Natural killer cell treated with Interleukin-12 subunit alpha and Interleukin-12 subunit beta and Interleukin-15 and Interleukin-18, amount 100 ng/mL, for 72 hours (primary cell): ENCODE data around the gene SYT7. TPM values are rescaled to one million over a fixed set of nuclear protein-coding genes. Genes with fewer than 3 reads are reported as not detected.

ENCODE experiments used
- ATAC-seq, 2 donors: fragments of 150-1000 bp; cut with Tn5 transposase in 1 of 2; sonication (Bioruptor Pico), chemical (Tn5 transposase) in 1 of 2; 2 replicates each; pipeline ENCODE4 v1.10.0; 2021
- DNase-seq: peaks from one replicate; pipeline ENCODE4 v3.0.0; 2022; ENCODE audit warnings: low spot score
- H3K27ac Mint-ChIP-seq, 2 donors: 1 replicate in 1 of 2; 2 replicates in 1 of 2; pipeline ENCODE4 v1.8.0; 2022; ENCODE audit warnings: mixed read lengths in 2 of 2, mild to moderate bottlenecking in 1 of 2, moderate library complexity in 1 of 2
- H3K27me3 Mint-ChIP-seq, 2 donors: 1 replicate in 1 of 2; 2 replicates in 1 of 2; pipeline ENCODE4 v1.8.0; 2022; ENCODE audit warnings: mixed read lengths in 2 of 2
- H3K36me3 Mint-ChIP-seq: one replicate; pipeline ENCODE4 v1.8.0; 2022; ENCODE audit warnings: mixed read lengths
- H3K4me1 Mint-ChIP-seq, 2 donors: 1 replicate in 1 of 2; 2 replicates in 1 of 2; pipeline ENCODE4 v1.8.0; 2022; ENCODE audit warnings: low read depth in 2 of 2, mixed read lengths in 2 of 2, mild to moderate bottlenecking in 1 of 2
- H3K4me3 Mint-ChIP-seq: one replicate; pipeline ENCODE4 v1.8.0; 2022; ENCODE audit warnings: mixed read lengths
- H3K9me3 Mint-ChIP-seq: 2 replicates; pipeline ENCODE4 v1.8.0; 2022; ENCODE audit warnings: mixed read lengths
- total RNA-seq, 2 donors: library from RNA; stranded (reverse); gene quantifications; one replicate each; pipeline ENCODE4 v1.2.3, GENCODE V29; 2022

The SYT7 gene
- total RNA-seq, 2 donors from 2014 or later = not detected

DNA sequence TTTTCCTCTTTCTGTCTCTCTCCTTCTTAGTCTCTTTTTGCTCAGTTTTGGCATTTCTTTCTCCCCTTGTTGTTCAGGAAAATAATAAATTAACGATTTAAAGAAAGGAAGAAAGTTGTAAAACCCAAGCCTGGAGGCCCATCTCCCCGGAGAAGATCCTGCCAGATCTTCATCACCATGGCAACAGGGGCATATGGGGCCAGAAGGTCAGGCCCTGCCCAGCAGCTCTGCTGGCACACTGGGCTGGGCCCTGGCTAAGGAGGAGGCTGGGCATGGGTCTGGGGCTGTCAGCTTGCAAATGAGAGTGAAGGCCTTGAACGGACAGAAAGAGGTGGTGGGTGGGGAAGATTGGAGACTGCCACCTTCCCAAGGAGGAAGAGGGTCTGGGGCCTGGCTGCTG is 69.5 kb downstream of the SYT7 start:
- Mint-ChIP-seq H3K4me3 (no peak overlapping the region), H3K27ac (no peak overlapping the region), H3K9me3 (no peaks in the 10 kb centered on the region), H3K36me3 (no peaks in the 10 kb centered on the region), H3K4me1 (peaks cover 4 to 5% of the 10 kb centered on the region in 2 donors), H3K27me3 (peaks cover 20 to 26% of the 10 kb centered on the region in 2 donors)
- DNase-seq (no peak), ATAC-seq (no peak)

GRCh38 chr11:61510974-61511373 is 69.9 kb downstream of the SYT7 start:
- Mint-ChIP-seq H3K4me3 (no peak overlapping the region), H3K27me3 (peaks cover 20 to 28% of the 10 kb centered on the region in 2 donors), H3K4me1 (peaks cover 4 to 5% of the 10 kb centered on the region in 2 donors), H3K9me3 (no peaks in the 10 kb centered on the region), H3K27ac (no peak overlapping the region), H3K36me3 (no peaks in the 10 kb centered on the region)
- no peak for ATAC-seq
- no peak for DNase-seq

- Mint-ChIP-seq H3K9me3 (no peaks in the 10 kb centered on the region), H3K4me3 (no peak overlapping the region), H3K27me3 (peaks cover 20 to 28% of the 10 kb centered on the region in 2 donors), H3K36me3 (no peaks in the 10 kb centered on the region), H3K27ac (no peak overlapping the region), H3K4me1 (peaks cover 4 to 5% of the 10 kb centered on the region in 2 donors)
- ATAC-seq = no peak
- no peak for DNase-seq
These were observed 70.5 kb downstream of the SYT7 start for GRCh38 chr11:61510166-61510919.

DNA sequence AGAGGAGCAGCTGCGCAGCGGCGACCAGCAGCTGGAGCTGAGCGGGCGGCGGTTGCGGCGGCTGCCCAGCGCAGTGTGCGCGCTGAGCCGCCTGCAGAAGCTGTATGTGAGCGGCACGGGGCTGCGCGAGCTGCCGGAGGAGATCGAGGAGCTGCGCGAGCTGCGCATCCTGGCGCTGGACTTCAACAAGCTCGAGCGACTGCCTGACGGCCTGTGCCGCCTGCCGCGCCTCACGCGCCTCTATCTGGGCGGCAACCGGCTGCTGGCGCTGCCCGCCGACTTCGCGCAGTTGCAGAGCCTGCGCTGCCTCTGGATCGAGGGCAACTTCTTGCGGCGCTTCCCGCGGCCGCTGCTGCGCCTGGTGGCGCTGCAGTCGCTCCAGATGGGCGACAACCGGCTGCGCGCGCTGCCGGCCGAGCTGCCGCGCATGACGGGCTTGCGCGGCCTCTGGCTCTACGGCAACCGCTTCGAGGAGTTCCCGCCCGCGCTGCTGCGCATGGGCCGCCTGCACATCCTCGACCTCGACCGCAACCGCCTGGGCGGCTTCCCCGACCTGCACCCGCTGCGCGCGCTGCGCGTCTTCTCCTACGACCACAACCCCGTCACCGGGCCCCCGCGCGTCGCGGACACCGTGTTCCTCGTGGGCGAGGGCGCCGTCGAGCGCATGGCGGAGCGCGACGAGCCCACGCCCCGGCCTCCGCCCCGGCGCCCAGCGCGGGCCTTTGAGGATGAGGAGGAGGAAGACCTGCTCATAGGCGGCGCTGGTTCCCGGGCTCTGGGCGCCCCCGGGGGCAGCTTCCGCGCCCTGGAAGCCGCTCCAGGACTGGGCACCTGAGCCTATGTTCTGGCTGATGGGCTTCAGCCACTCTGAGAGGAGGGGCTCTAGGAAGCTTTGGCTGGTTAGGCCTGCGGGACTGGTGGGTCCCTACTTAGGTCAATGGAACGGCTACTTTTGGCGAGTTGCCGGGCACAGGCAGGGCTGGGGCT is 71.5 kb downstream of the SYT7 start:
- H3K27me3 Mint-ChIP-seq = peaks cover 28% of the 10 kb centered on the region in 2 donors
- H3K4me1 Mint-ChIP-seq = peaks cover 4 to 5% of the 10 kb centered on the region in 2 donors
- H3K9me3 Mint-ChIP-seq = no peaks in the 10 kb centered on the region
- no peaks in the 10 kb centered on the region for H3K36me3 Mint-ChIP-seq
- no peak overlapping the region for H3K27ac Mint-ChIP-seq
- DNase-seq (peak; percentile 77), ATAC-seq (peak; percentile 85 to 88)
- no peak overlapping the region for H3K4me3 Mint-ChIP-seq

GRCh38 chr11:61507962-61508861 is 72.7 kb downstream of the SYT7 start, which contains the start of gene LRRC10B:
TSS of gene LRRC10B (plus strand) at chr11:61508749. CDS start at chr11:61508999, 250 bp downstream.
- DNase-seq (peak; percentile 69), ATAC-seq (peak; percentile 38 to 65)
- H3K9me3 Mint-ChIP-seq = no peaks in the 10 kb centered on the region
- peak within 1 kb of the TSS; percentile 20 for H3K4me3 Mint-ChIP-seq
- H3K27me3 Mint-ChIP-seq = peaks cover 28% of the 10 kb centered on the region in 2 donors
- no peak within 1 kb of the TSS for H3K27ac Mint-ChIP-seq
- peaks cover 4 to 5% of the 10 kb centered on the region in 2 donors for H3K4me1 Mint-ChIP-seq
- no peaks in the 10 kb centered on the region for H3K36me3 Mint-ChIP-seq

DNA sequence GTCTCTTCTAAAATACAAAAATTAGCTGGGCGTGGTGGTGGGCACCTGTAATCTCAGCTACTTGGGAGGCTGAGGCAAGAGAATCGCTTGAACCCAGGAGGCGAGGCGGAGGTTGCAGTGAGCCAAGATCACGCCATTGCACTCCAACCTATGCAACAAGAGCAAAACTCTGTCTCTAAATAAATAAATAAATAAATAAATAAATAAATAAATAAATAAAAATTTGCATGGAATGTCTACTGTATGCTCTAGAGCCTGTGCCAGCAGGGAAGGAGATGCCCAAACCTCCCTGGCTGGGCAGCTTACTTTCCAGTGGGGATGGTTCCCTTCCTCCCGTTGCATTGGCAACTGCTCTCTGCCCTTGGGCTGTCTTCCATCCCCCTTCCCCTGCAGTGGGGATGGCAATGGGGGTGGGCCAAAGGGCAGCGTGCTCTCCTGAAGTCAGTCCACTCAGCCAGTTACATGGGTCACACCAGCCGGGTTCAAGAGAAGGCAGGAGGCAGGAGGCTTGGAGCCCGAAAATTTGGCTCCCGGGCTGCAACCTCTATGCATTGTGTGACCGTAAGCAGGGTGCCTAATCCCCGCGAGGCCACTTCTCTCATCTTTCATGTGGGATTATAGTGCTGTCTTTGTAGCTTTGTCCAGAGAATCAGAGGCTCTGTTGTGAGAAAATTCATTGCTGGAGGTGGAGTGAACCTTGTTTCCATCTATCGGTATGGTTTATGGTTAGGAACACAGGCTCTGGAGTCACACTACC is 73.7 kb downstream of the SYT7 start:
- no peaks in the 10 kb centered on the region for H3K9me3 Mint-ChIP-seq
- H3K4me3 Mint-ChIP-seq = no peak overlapping the region

DNA sequence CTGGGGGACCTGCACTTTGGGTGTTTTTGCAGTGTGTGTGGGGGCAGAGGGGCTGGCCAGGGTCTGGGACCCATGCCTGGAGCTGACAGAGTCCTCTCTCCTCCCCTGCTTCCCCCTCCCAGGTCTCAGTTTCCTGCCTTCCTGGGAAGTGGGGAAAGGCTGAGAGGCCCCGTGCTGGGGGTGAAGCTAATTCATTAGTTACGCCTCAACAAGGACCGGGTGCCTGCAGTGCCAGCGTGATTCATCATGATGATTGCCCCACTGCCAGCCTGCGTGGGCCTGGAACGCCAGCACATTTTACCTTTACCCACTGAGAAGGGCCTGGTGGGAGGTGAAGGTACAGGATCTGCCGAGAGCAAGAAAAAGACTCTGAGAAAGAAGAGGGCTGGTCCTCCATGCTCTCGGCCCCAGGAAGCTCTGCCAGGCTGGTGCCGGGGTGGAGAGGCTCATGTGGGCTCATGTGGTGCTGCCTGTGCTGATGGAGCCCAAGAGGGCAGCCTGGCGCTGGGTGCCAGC is 75.2 kb downstream of the SYT7 start:
- Mint-ChIP-seq H3K4me1 (peaks cover 4 to 5% of the 10 kb centered on the region in 2 donors), H3K36me3 (no peaks in the 10 kb centered on the region), H3K9me3 (no peaks in the 10 kb centered on the region), H3K4me3 (no peak overlapping the region), H3K27me3 (peaks cover 17 to 19% of the 10 kb centered on the region in 2 donors), H3K27ac (no peak overlapping the region)
- DNase-seq = no peak
- ATAC-seq = no peak

More for the DNA sequence above, 73.7 kb downstream of the SYT7 start:
- peaks cover 4 to 5% of the 10 kb centered on the region in 2 donors for H3K4me1 Mint-ChIP-seq
- H3K36me3 Mint-ChIP-seq = no peaks in the 10 kb centered on the region
- peaks cover 22 to 28% of the 10 kb centered on the region in 2 donors for H3K27me3 Mint-ChIP-seq
- ATAC-seq (no peak), DNase-seq (no peak)
- H3K27ac Mint-ChIP-seq = no peak overlapping the region

DNA sequence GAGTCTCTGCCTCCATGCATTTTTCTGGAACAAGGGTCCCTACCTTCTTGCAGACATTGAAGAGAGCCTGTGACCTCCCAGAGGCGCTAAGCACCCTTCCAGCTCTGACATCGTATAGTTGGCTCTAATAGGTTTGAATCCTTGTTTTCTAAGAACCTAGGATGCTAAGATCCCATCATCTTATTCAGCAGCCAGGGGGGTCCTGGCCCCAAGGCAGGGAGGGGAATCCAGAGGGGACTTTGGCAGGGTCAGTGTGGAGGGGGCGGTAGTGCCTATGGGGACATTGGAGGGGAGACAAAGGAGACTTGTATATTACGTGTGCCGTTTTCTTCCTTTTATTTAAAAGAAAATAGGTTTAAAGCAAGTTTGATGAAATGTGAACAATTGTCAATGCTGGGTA is 75.8 kb downstream of the SYT7 start:
- no peaks in the 10 kb centered on the region for H3K9me3 Mint-ChIP-seq
- H3K4me3 Mint-ChIP-seq = no peak overlapping the region
- H3K36me3 Mint-ChIP-seq = no peaks in the 10 kb centered on the region
- DNase-seq (no peak), ATAC-seq (no peak)
- no peak overlapping the region for H3K27ac Mint-ChIP-seq
- peaks cover 4 to 5% of the 10 kb centered on the region in 2 donors for H3K4me1 Mint-ChIP-seq
- peaks cover 15 to 19% of the 10 kb centered on the region in 2 donors for H3K27me3 Mint-ChIP-seq

DNA sequence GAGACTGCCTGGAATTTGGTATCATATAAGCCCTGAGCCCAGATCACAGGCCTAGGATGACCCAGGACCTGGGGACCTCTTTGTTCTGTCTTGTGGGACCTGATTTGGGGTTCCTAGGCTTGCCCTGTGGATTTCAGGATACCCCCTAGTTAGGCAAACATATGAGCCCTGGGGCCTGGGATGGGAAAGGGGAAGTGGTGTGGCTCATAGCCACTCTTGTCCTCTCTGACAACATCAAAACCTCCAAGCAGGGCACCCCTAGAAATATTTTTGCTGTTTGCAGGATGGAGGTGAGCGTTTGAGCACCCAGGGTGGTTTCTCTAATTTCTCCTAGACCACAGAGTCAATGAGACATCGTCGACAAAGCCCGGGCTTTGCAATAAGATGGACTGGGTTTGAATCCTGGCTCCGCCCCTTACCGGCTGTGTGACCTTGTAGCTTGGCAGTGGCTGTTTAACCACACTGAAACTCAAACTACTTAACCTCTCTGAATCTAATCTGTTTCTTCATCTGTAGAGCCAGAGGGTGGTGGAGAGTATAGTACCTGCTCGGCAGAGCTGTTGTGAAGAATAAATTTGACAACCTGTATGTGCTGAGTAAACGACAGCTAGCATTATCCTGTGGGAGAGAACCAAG is 77.6 kb downstream of the SYT7 start:
- ATAC-seq (no peak), DNase-seq (no peak)
- Mint-ChIP-seq H3K27me3 (peaks cover 15 to 19% of the 10 kb centered on the region in 2 donors), H3K9me3 (no peaks in the 10 kb centered on the region), H3K27ac (no peak overlapping the region), H3K4me1 (peaks cover 4 to 5% of the 10 kb centered on the region in 2 donors), H3K4me3 (no peak overlapping the region), H3K36me3 (no peaks in the 10 kb centered on the region)

DNA sequence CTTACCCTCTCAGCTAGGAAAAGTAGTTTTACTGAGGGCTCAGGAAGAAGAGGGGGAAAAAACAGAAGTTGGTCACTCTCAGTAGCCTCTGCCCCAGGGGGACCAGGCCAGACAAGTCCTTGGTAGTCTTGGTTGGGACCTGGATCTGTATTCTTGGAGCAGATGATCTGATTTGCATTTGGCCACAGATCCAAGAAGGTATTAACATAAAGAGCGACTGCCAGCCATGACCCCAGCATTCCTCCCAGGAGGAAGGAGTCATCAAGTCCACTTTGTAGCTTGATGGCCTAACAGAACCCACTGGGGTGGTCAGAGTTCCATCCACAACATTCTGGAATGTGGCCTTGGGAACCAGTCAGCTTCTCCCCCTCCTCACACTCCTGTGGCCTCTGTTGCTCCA is 78.4 kb downstream of the SYT7 start:
- Mint-ChIP-seq H3K4me1 (no peaks in the 10 kb centered on the region), H3K9me3 (no peaks in the 10 kb centered on the region), H3K27me3 (peaks cover 9 to 12% of the 10 kb centered on the region in 2 donors), H3K4me3 (no peak overlapping the region), H3K27ac (no peak overlapping the region), H3K36me3 (no peaks in the 10 kb centered on the region)
- DNase-seq = no peak
- peak in 1 of 2 donors; percentile 56 for ATAC-seq

GRCh38 chr11:61499816-61500491 is 80.9 kb downstream of the SYT7 start:
- ATAC-seq = no peak
- H3K4me1 Mint-ChIP-seq = no peaks in the 10 kb centered on the region
- no peak for DNase-seq
- H3K27me3 Mint-ChIP-seq = peaks cover 0 to 4% of the 10 kb centered on the region in 2 donors
- no peaks in the 10 kb centered on the region for H3K9me3 Mint-ChIP-seq
- no peaks in the 10 kb centered on the region for H3K36me3 Mint-ChIP-seq
- no peak overlapping the region for H3K27ac Mint-ChIP-seq
- H3K4me3 Mint-ChIP-seq = no peak overlapping the region
